ENCODE results near the gene PCGF3. TPM values are rescaled to one million over a fixed set of nuclear protein-coding genes. Genes with fewer than 3 reads are reported as not detected.

The PCGF3 gene
- total RNA-seq, 4 donors from 2014 or later: 31.7 to 35.3 (median 34.7) TPM

GRCh38 chr4:699816-700580 lies 5.6 kb upstream of the PCGF3 start:
- no peaks in the 10 kb centered on the region for H3K36me3 ChIP-seq
- H3K4me1 ChIP-seq: peaks cover under 1 to 7% (median 3%) of the 10 kb centered on the region in 4 donors
- WGBS: 83% methylated on average over 26 of the region's 27 CpGs
- H3K27ac ChIP-seq (replicated peaks in 1 of 4): no peak overlapping the region
- TF ChIP-seq POLR2A (IDR thresholded peaks at IDR 0.05; ENCODE audit: low read depth) (no peak), POLR2AphosphoS5 (IDR thresholded peaks at IDR 0.05) (no peak), EP300 (IDR thresholded peaks at IDR 0.05) (no peak)
- TF ChIP-seq, protein P1, sequence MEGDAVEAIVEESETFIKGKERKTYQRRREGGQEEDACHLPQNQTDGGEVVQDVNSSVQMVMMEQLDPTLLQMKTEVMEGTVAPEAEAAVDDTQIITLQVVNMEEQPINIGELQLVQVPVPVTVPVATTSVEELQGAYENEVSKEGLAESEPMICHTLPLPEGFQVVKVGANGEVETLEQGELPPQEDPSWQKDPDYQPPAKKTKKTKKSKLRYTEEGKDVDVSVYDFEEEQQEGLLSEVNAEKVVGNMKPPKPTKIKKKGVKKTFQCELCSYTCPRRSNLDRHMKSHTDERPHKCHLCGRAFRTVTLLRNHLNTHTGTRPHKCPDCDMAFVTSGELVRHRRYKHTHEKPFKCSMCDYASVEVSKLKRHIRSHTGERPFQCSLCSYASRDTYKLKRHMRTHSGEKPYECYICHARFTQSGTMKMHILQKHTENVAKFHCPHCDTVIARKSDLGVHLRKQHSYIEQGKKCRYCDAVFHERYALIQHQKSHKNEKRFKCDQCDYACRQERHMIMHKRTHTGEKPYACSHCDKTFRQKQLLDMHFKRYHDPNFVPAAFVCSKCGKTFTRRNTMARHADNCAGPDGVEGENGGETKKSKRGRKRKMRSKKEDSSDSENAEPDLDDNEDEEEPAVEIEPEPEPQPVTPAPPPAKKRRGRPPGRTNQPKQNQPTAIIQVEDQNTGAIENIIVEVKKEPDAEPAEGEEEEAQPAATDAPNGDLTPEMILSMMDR (IDR thresholded peaks at IDR 0.05): no peak
- no peaks in the 10 kb centered on the region for H3K9me3 ChIP-seq
- H3K4me3 ChIP-seq: no peak overlapping the region
- no peak for DNase-seq (ENCODE audit: extremely low spot score)
- intact Hi-C loops (cut with DNase I): no loop called here
- peaks cover 0 to 6% (median 0%) of the 10 kb centered on the region in 4 donors for H3K27me3 ChIP-seq

GRCh38 chr4:700587-701264 lies 4.9 kb upstream of the PCGF3 start:
- DNase-seq (ENCODE audit: extremely low spot score): no peak
- intact Hi-C loops (cut with DNase I): no loop called here

DNA sequence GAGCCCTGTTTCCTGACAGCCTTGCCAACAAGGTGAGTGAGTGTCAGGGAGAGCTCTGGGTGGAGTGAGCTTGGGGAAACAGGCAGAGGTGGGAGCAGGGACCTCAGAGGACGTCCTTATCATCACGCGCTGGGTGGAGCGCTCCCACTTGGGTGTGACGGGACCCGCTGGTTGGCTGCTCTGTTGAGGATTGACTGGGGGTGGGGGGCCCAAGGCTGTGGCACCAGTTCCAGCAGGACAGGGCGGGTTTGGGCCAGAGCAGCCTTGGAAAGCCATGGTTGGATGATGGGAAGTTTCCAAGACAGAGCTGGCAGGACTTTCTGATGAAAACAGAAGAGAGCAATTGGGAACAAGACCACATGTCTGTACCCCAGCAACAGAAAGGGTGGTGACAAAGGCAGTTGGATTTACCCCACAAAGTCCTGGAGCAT lies 3.0 kb upstream of the PCGF3 start:
- Histone ChIP-seq H3K4me3 (no peak overlapping the region), H3K27ac (replicated peaks in 1 of 4) (no peak overlapping the region), H3K27me3 (no peaks in the 10 kb centered on the region), H3K4me1 (peaks cover 11 to 26% (median 21%) of the 10 kb centered on the region in 4 donors), H3K36me3 (no peaks in the 10 kb centered on the region), H3K9me3 (no peaks in the 10 kb centered on the region)
- DNase-seq (ENCODE audit: extremely low spot score): no peak
- intact Hi-C loops (cut with DNase I): no loop called here
- TF ChIP-seq EP300 (IDR thresholded peaks at IDR 0.05) (no peak), POLR2A (IDR thresholded peaks at IDR 0.05; ENCODE audit: low read depth) (no peak), POLR2AphosphoS5 (IDR thresholded peaks at IDR 0.05) (no peak)
- WGBS: 78% methylated on average over 6 of the region's 7 CpGs

More at GRCh38 chr4:700587-701264, 4.9 kb upstream of the PCGF3 start:
- TF ChIP-seq, protein P1 (IDR thresholded peaks at IDR 0.05): no peak
- TF ChIP-seq POLR2AphosphoS5 (IDR thresholded peaks at IDR 0.05) (no peak), EP300 (IDR thresholded peaks at IDR 0.05) (no peak), POLR2A (IDR thresholded peaks at IDR 0.05; ENCODE audit: low read depth) (no peak)
- Histone ChIP-seq H3K4me3 (no peak overlapping the region), H3K27me3 (peaks cover 0 to under 1% (median 0%) of the 10 kb centered on the region in 4 donors), H3K9me3 (no peaks in the 10 kb centered on the region), H3K36me3 (no peaks in the 10 kb centered on the region), H3K27ac (replicated peaks in 1 of 4) (no peak overlapping the region), H3K4me1 (peaks cover 3 to 10% (median 7%) of the 10 kb centered on the region in 4 donors)
- 74% methylated on average over 16 of the region's 16 CpGs for WGBS

DNA sequence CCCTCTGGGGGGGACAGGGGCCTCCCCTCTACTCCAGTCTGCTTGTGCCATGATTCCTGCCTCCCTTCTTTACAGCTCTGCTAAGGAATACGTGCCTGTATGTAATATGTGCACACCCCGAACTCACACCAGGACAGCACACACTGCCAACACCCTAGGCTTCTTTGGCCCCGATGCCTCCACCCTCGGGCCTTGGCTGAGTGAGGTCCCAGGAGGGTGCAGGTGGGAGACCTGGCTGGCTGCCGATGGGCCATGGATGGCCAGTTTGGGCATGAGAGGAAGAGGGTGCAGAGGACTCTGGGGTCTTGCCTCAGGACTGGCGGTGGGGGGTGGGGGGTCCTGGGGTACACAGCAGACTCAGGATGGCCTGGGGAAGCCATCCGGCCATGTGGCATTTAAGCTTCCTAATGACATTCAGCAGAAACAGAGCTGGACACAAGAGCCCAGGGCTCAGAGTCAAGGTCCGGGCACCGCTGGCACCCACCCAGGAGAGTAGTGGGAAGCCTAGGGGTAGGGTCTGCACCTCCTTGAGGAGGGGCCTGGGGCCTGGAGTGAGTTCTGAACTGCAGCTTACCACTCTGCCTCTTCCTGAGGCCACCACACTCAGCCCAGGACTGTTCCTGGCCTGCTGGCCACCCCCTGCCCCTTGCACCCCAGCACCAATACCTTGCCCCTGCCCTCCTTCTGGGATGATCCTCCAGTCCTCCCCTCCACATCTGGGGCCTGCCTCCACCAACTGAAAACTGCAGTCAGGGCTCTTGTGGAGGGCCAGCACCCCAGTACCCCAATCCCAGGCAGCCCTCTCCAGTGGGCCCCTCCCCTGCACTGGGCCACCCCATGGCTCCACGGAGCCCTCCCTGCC lies 2.1 kb upstream of the PCGF3 start:
- 85% methylated on average over 3 of the region's 10 CpGs for WGBS
- H3K36me3 ChIP-seq: no peaks in the 10 kb centered on the region
- H3K27ac ChIP-seq (replicated peaks in 1 of 4): no peak overlapping the region
- no peak for DNase-seq (ENCODE audit: extremely low spot score)
- TF ChIP-seq, protein P1 (IDR thresholded peaks at IDR 0.05): no peak
- TF ChIP-seq POLR2A (IDR thresholded peaks at IDR 0.05; ENCODE audit: low read depth) (no peak), POLR2AphosphoS5 (IDR thresholded peaks at IDR 0.05) (no peak)
- intact Hi-C loops (cut with DNase I): no loop called here
- peaks cover 18 to 35% (median 30%) of the 10 kb centered on the region in 4 donors for H3K4me1 ChIP-seq
- H3K27me3 ChIP-seq: no peaks in the 10 kb centered on the region
- H3K9me3 ChIP-seq: no peaks in the 10 kb centered on the region
- H3K4me3 ChIP-seq: no peak overlapping the region

Data from esophagus muscularis mucosa (tissue), 4 donors.